ENCODE data around the gene RGS6.

RGS6 gene

DNA sequence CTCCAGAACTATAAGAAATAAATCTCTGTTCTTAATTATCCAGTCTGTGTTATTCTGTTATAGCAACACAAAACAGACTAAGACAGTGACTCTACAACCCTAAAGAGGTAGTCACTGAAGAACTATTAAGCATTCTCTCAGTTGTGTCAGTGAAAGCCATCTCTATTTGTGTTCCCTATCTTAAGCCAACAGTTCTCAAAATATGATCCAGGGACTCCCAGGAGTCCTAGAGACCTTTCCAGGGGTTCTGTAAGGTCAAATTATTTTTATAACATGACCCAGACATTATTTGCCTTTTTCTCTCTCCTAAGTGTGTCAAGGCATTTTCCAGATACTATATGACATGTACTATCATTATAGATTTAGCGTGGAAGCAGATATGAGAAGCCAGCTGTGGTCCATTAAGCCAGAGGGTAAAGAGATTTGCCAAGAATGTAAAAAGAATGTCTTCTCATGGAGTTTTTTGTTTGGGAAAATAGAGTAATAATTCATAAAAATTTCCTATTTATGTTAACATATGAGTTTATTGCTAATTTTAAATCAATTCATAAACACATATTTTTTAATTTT, 315.8 kb downstream of the RGS6 start:
- no peak for DNase-seq (ENCODE audit: low read depth)

DNA sequence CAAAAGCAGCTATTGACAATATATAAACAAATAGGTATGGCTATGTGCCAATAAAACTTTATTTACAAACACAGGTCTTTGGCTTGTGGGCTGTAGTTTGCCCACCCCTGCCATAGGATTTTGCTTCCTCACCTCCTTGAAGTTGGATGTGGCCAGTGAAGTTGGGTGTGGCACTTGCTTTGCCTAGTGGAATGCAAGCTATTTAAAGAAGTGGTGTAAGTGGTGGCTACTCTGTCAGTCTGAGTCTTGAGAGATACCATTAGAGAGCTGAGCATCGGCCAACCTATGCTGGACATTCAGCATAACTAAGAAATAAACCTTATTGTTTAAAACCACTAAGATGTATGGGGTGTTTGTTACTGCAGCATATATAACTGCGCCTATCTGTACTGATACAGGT, 321.3 kb downstream of the RGS6 start:
- no peak for DNase-seq (ENCODE audit: low read depth)

- DNase-seq (ENCODE audit: low read depth): no peak
These were observed 322.1 kb downstream of the RGS6 start for GRCh38 chr14:72254202-72254936.

GRCh38 chr14:72254937-72255472, 322.8 kb downstream of the RGS6 start:
- DNase-seq (ENCODE audit: low read depth): no peak

- no peak for DNase-seq (ENCODE audit: low read depth)
These were observed 323.8 kb downstream of the RGS6 start for GRCh38 chr14:72256055-72256454.

DNA sequence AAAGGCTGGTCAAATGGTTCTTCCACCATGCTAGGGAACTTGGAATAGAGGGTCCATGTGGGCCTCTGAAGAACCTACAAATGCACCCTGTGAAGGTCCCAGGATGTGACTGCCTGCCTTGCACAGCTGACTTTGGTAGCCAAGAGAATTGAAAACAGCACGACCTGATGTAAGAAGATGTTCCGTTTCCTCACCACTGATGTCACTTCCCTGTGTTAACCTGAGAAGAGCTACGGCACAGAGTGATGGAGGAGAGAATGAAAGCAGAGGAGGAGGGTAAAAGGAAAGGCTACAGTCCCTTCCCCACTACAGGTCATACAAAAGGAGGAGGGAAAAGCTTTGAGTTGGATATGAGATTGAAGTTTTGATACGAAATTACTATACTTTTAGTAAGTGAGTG, 328.8 kb downstream of the RGS6 start:
- DNase-seq (ENCODE audit: low read depth): no peak

DNA sequence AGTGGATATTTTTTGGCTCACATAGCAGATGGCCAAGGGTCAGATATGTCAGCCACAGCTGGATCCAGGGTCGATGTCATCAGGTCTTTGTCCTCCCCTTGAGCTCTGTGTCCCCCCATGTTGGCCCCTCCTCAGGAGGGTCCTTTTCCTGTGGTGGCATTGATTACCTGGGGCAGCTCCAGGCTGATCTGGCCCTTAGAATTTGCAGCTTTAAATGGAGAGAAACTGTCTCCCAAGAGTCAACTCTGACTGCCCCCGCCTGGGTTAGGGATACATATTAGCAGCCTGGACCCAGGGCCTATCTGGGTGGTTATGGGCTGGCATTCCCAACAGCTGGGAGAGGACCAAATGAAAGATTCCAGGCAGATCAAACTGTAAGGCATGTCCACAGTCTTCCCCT, 330.5 kb downstream of the RGS6 start:
- DNase-seq (ENCODE audit: low read depth): no peak

- DNase-seq (ENCODE audit: low read depth): no peak
These were observed 332.5 kb downstream of the RGS6 start for GRCh38 chr14:72264716-72265115.

- DNase-seq (ENCODE audit: low read depth): no peak
These were observed 338.0 kb downstream of the RGS6 start for GRCh38 chr14:72270147-72270727.

DNA sequence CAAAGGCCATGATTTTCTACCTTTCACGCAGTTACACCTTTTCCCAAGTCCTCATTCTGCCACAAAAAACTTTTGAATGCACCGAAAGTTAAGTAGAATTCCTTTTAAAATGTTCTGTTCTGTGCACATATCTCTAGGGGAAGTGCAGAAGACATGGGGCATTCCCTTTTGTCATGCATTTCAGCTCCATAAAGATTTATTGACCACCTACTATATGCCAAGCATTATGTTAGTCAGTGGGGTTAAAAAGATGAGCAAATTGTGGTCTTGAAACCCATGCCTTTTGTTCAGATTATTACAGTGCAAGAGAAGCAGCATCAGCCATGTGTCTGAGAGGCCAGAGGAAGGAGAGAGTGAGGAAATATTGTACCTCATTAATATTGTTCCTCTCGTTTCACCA, 338.5 kb downstream of the RGS6 start:
- no peak for DNase-seq (ENCODE audit: low read depth)

GRCh38 chr14:72275242-72275641, 343.0 kb downstream of the RGS6 start:
- DNase-seq (ENCODE audit: low read depth): no peak

DNA sequence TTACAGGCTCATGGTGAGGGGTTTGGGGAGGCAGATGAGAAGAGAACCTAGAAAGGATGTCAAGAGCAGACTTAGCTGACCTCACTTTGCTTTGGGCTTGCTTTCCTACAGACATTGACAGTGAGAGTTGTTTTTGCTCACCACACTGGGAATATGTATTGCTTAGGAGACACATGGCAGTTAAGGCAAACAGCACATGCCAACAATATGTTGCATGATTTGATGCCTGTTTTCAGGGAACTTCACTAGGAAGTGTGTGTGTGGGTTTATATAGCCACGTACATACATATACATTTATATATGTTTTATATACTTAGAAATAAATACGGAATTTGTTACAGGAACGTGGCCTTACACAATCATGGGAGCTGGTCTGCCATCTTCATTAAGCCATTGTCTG, 346.1 kb downstream of the RGS6 start:
- no peak for DNase-seq (ENCODE audit: low read depth)

DNA sequence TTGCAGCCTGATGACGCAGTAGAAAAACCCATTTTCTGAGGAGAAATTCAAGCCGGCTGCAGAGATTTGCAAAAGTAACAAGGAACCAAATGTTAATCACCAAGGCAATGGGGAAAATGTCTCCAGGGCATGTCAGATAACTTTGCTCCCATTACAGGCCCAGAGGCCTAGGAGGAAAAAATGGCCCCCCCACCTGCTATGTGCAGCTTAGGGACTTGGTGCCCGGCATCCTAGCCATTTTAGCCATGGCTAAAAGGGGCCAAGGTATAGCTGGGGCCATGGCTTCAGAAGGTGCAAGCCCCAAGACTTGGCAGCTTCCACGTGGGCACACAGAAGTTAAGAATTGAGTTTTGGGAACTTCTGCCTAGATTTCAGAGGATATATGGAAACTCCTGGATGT, 351.9 kb downstream of the RGS6 start:
- no peak for DNase-seq (ENCODE audit: low read depth)

DNA sequence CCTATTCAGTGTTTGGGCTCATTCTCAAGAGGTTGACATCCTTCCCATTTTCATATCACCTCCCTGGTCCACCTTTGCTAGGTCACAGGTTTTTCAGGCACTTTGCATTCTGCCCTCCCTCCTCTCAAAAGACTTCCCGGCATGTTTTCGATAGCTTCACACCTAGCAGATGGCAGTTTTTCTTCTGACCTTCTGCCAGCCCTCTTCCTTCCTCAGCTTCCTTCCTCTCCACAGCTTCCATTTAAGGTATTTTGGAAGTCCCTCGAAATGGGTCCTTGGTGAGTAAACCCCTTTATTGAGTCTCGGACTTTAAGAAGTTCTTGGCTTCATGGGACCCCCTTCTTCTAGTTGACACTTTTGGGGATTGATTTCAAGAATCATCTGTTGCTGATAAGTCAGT, 358.0 kb downstream of the RGS6 start:
- no peak for DNase-seq (ENCODE audit: low read depth)

DNA sequence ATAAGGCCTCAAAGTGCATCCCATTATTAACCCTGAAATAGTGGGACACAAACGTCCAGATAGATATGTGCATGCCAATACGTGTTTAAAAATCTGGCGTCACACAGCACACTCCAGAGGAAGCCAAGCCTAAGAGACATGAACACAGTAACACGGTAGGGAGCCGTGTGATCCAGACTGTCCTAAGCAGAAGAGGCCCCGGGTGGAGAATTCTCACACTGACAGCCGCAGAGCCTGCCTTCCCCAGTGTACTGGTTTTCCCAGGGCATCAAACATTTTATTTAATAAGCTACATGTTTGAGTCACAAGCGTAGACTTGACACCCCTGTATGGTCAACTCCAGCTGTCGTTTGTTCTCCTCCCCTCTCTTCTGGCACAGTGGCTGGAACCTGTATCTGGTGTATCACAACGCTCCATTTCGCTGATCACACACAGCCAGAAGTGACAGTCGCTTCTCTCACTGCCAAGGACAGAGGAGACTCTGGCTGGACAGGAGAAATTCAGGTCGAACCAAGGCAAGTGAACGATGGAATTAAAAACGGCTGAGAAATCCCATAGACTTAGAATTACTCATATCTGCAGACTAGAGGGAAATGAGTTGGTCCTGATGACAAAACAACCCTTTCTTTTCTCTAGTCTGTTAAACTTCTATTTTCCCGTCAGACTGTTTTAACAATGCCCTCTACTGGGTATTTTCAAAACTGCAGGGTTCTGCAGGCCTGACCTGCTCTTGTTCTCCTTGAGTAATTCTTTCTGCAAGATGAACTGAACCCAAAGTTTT, 359.9 kb downstream of the RGS6 start:
- DNase-seq (ENCODE audit: low read depth): peak; percentile 65

GRCh38 chr14:72292689-72293024, 360.4 kb downstream of the RGS6 start:
- DNase-seq (ENCODE audit: low read depth): no peak

GRCh38 chr14:72301352-72301751, 369.1 kb downstream of the RGS6 start:
- no peak for DNase-seq (ENCODE audit: low read depth)

DNA sequence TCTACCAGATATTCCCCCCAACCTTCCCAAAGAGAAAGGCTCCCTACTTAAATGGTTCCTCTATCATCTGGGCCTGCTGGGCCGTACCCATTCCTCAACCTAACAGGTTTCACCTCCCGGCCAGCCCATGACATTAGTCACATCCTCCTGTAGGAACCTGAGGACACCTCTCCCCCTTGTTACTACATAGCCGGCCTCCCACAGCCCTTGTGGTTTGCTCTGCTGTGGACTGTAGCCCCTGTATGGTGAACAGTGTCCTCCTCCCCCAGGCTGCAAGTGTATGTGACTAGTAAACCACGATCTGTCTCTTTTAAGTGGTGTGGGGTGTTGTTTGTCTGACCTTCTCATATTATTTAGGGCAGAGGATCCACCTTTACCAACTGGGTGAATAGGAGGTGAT, 371.7 kb downstream of the RGS6 start:
- no peak for DNase-seq (ENCODE audit: low read depth)

DNA sequence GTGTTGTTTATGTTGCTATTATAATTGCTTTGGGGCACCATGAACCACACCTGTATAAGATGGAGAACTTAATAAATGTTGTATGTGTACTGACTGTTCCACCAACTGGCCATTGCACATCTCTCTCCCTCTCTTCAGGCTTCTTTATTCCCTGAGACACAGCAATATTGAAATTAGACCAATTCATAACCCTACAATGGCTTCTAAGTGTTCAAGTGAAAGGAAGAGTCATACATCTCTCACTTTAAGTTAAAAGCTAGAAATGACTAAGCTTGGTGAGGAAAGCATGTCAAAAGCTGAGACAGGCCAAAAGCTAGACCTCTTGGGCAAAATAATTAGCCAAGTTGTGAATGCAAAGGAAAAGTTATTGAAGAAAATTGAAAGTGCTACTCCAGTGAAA, 373.3 kb downstream of the RGS6 start:
- DNase-seq (ENCODE audit: low read depth): no peak

DNA sequence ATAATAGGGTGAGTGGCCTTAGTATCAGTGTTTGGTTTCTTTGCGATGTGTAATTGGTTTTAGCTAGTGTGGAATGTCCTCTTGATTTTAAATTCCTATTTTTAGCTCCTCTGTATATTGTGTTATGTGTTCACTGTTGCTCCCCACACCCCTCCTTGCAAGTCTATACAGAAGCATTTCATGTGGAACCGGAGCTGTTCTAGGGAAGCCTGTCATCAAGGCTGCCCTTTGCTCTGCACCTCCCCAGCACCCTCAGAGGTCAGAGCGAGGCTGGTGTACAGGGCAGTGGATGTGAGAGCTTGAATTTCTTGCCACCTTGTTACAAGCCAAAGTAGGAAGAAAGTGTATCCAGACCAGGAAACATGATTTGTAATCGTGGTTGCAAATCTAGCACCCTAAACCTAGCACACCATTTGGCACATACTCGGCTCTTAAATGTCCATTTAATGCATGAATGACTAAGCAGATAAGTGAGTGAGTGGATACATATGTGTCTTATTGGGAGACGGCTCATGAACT, 376.8 kb downstream of the RGS6 start:
- DNase-seq (ENCODE audit: low read depth): no peak

GRCh38 chr14:72311116-72311515, 378.9 kb downstream of the RGS6 start:
- peak; percentile 17 for DNase-seq (ENCODE audit: low read depth)

- DNase-seq (ENCODE audit: low read depth): no peak
These were observed 379.3 kb downstream of the RGS6 start for GRCh38 chr14:72311516-72311915.

Measured in EH (cell line).